Lower lobe of right lung (tissue), 2 donors: Measurements from ENCODE around the gene GABRA1. TPM values are rescaled to one million over a fixed set of nuclear protein-coding genes. Genes with fewer than 3 reads are reported as not detected.

Source experiments
- ATAC-seq, 2 donors: fragments of 200-7000 bp; cut with Tn5 transposase; one replicate each; pipeline ENCODE4 v1.9.1; 2020 to 2022; ENCODE audit warnings: mild to moderate bottlenecking in 2 of 2, moderate library complexity in 2 of 2
- DNase-seq: peaks from one replicate; pipeline ENCODE4 v3.0.0-alpha.2; 2020
- H3K27ac ChIP-seq: fragments of 200-600 bp; one replicate; pipeline ENCODE4 v1.8.0; 2022
- H3K27me3 ChIP-seq: fragments of 200-600 bp; one replicate; pipeline ENCODE4 v1.8.0; 2022; ENCODE audit warnings: low read depth
- H3K36me3 ChIP-seq: fragments of 200-600 bp; one replicate; pipeline ENCODE4 v1.8.0; 2022; ENCODE audit warnings: mild to moderate bottlenecking
- H3K4me1 ChIP-seq: fragments of 200-600 bp; one replicate; pipeline ENCODE4 v1.8.0; 2022
- H3K4me3 ChIP-seq: fragments of 200-600 bp; one replicate; pipeline ENCODE4 v1.8.0; 2022; ENCODE audit warnings: mild to moderate bottlenecking
- H3K9me3 ChIP-seq: fragments of 200-600 bp; one replicate; pipeline ENCODE4 v1.8.0; 2022
- CTCF ChIP-seq: fragments of 200-600 bp; IDR thresholded peaks from one replicate; pipeline ENCODE4 v1.8.0; 2022; ENCODE audit warnings: antibody characterized with exemption, mild to moderate bottlenecking
- intact Hi-C: fragments of 100-400 bp; cut with DNase I; formaldehyde crosslinking; loops from one replicate; pipeline ENCODE4 v1.11.0; 2022
- long read RNA-seq: library from polyadenylated mRNA; unstranded; transcript quantifications from one replicate; pipeline ENCODE4 v2.0.0, GENCODE V29; 2021
- total RNA-seq: library from RNA; stranded (reverse); fragmentation: NEBNext Ultra II Directional; extraction: Animal tissue kit (Norgen Biotek cat#: 25700); gene quantifications from one replicate; pipeline ENCODE4 v1.2.1, GENCODE V29; 2021
- donor health status: DM: no; HTN: yes; CAD: no; lungs with severe emphysema.

GABRA1 gene
- total RNA-seq = not detected
- long read RNA-seq = 0 reads

GRCh38 chr5:161847941-161848391 lies at the start of gene GABRA1:
GABRA1 (plus strand) TSS chr5:161848120; CDS start chr5:161850811, 2,691 bp downstream.
- Histone ChIP-seq H3K36me3 (no peaks in the 10 kb centered on the region), H3K27me3 (peaks cover 23% of the 10 kb centered on the region), H3K4me1 (no peaks in the 10 kb centered on the region), H3K4me3 (no peak within 1 kb of the TSS), H3K9me3 (no peaks in the 10 kb centered on the region), H3K27ac (no peak within 1 kb of the TSS)
- ATAC-seq (no peak), DNase-seq (no peak)
- intact Hi-C loops = no loop called here
- no peak for TF ChIP-seq CTCF

- intact Hi-C loops = no loop called here
- no peaks in the 10 kb centered on the region for H3K36me3 ChIP-seq
- ATAC-seq (no peak), DNase-seq (no peak)
- H3K27me3 ChIP-seq = no peaks in the 10 kb centered on the region
- no peaks in the 10 kb centered on the region for H3K4me1 ChIP-seq
- H3K4me3 ChIP-seq = no peak overlapping the region
- H3K9me3 ChIP-seq = no peaks in the 10 kb centered on the region
- no peak overlapping the region for H3K27ac ChIP-seq
- TF ChIP-seq CTCF = no peak
Measured at GRCh38 chr5:161799316-161799715, 48.6 kb upstream of the GABRA1 start.

DNA sequence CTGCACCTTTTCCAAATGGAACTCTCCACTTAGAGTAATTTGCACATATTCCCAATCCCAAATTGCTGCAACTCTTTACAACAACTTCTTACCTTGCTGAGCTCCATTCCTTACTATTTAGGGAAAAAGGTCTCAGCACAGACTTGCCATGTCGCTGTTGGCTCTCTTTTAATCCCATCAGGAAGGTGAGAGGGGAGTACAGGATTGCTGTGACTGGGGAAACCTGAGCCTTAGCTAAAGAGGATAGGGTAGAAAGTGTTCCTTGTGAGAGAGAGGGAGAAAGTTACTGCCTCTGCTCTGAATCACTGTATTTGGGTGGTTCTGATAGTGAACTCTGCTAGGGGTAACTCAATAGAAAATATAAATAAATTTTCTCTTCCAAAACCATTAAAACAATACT lies 43.7 kb upstream of the GABRA1 start:
- intact Hi-C loops = no loop called here
- Histone ChIP-seq H3K27me3 (no peaks in the 10 kb centered on the region), H3K4me1 (no peaks in the 10 kb centered on the region), H3K36me3 (no peaks in the 10 kb centered on the region), H3K9me3 (no peaks in the 10 kb centered on the region), H3K4me3 (no peak overlapping the region), H3K27ac (no peak overlapping the region)
- no peak for TF ChIP-seq CTCF
- DNase-seq (no peak), ATAC-seq (no peak)

- intact Hi-C loops = no loop called here
- Histone ChIP-seq H3K9me3 (no peaks in the 10 kb centered on the region), H3K27me3 (peaks cover 23% of the 10 kb centered on the region), H3K27ac (no peak overlapping the region), H3K36me3 (no peaks in the 10 kb centered on the region), H3K4me3 (no peak overlapping the region), H3K4me1 (no peaks in the 10 kb centered on the region)
- no peak for TF ChIP-seq CTCF
- ATAC-seq (no peak), DNase-seq (no peak)
Measured at GRCh38 chr5:161846746-161847145, 1.2 kb upstream of the GABRA1 start.

GRCh38 chr5:161847447-161847846 lies 473 bp upstream of the GABRA1 start:
- ATAC-seq = no peak
- Histone ChIP-seq H3K4me3 (no peak overlapping the region), H3K4me1 (no peaks in the 10 kb centered on the region), H3K9me3 (no peaks in the 10 kb centered on the region), H3K36me3 (no peaks in the 10 kb centered on the region), H3K27me3 (peaks cover 23% of the 10 kb centered on the region), H3K27ac (no peak overlapping the region)
- intact Hi-C loops = no loop called here
- no peak for TF ChIP-seq CTCF
- DNase-seq = no peak

DNA sequence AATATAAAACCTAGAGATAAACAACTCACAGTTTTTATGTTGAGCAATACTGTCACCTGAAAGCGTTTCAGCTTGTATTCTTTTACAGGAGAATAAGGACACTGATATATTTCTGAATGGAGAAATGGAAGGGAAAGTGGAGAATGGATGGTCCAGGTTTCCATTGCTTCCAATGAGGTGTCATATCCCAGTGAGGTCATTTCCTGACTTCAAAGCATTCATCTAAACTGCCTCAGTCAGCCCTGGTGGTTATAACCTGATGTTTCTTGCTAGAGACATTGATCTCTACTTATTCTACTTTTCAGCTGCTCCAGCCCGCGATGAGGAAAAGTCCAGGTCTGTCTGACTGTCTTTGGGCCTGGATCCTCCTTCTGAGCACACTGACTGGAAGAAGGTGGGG lies 2.6 kb downstream of the GABRA1 start:
- TF ChIP-seq CTCF = no peak
- Histone ChIP-seq H3K36me3 (no peaks in the 10 kb centered on the region), H3K27me3 (peaks cover 23% of the 10 kb centered on the region), H3K4me1 (no peaks in the 10 kb centered on the region), H3K27ac (no peak overlapping the region), H3K4me3 (no peak overlapping the region), H3K9me3 (no peaks in the 10 kb centered on the region)
- DNase-seq = no peak
- intact Hi-C loops = no loop called here
- no peak for ATAC-seq
